Ovary (tissue), 9 donors: ENCODE measurements around the gene SNAPC2. TPM values are rescaled to one million over a fixed set of nuclear protein-coding genes. Genes with fewer than 3 reads are reported as not detected.

ENCODE experiments used
- DNase-seq, 5 donors: peaks; one replicate each; pipeline ENCODE4 v3.0.0-alpha.2; 2019 to 2020
- H3K27ac ChIP-seq, 2 donors: fragments of 200-600 bp; one replicate each; pipeline versions ENCODE4 v1.5.1 to v1.8.0; 2019 to 2022
- H3K27me3 ChIP-seq: fragments of 200-600 bp; one replicate; pipeline ENCODE4 v1.8.0; 2022
- H3K36me3 ChIP-seq: fragments of 200-600 bp; sonication (generic); one replicate; pipeline ENCODE4 v1.5.1; 2019
- H3K4me1 ChIP-seq: one replicate; pipeline ENCODE4 v1.8.1; 2013; ENCODE audit warnings: mild to moderate bottlenecking, moderate library complexity; ENCODE audit not compliant: insufficient read depth
- H3K4me3 ChIP-seq: fragments of 200-600 bp; sonication (generic); one replicate; pipeline ENCODE4 v1.5.1; 2017
- H3K9me3 ChIP-seq, 2 donors: fragments of 200-600 bp in 1 of 2; sonication (generic) in 1 of 2; one replicate each; pipeline versions ENCODE4 v1.5.1 to v1.8.1; 2013 to 2019; ENCODE audit warnings: mild to moderate bottlenecking in 1 of 2, moderate library complexity in 1 of 2
- EP300 ChIP-seq: sonication (generic); formaldehyde crosslinking; IDR thresholded peaks from one replicate; pipeline ENCODE4 v1.6.1; 2017; ENCODE audit warnings: antibody characterized with exemption
- POLR2A ChIP-seq: fragments of 450-650 bp; IDR thresholded peaks from one replicate; pipeline ENCODE4 v1.6.1; 2017; ENCODE audit warnings: antibody characterized with exemption, mild to moderate bottlenecking, moderate library complexity
- WGBS, 3 donors: extraction: QIAGEN DNeasy Blood & Tissue Kit in 1 of 3; methylation state at CpG; one replicate each; pipeline versions ENCODE4 v1.1.5 to v1.1.7; 2013 to 2017; 5-methylcytosine and 5-hydroxymethylcytosine counted together
- intact Hi-C, 4 donors: fragments of 100-400 bp; cut with DNase I; formaldehyde crosslinking; loops; one replicate each; pipeline versions ENCODE4 v1.11.0 to v1.15.1; 2022 to 2023
- polyA plus RNA-seq, 2 donors: library from polyadenylated mRNA; stranded (reverse); fragments of 200-250 nt in 1 of 2; fragments of 350-450 nt in 1 of 2; fragmentation: Illumina TruSeq in 1 of 2; extraction: RNeasy Lipid Tissue Mini Kit (QIAGEN cat#74804) in 1 of 2; gene quantifications; one replicate each; pipeline ENCODE4 v1.2.3, GENCODE V29; 2013 to 2014
- total RNA-seq, 7 donors: library from RNA; depleted of rRNA in 2 of 7; stranded (reverse); fragments of >200 nt in 2 of 7; fragmentation: NEBNext Ultra II Directional in 3 of 7; extraction: Animal tissue kit (Norgen Biotek cat#: 25700) in 3 of 7; gene quantifications; one replicate each; pipeline versions ENCODE4 v1.1.0 to v1.2.4, GENCODE V29; 2016 to 2023
- TF ChIP-seq, protein P1 (sequence below), 3 donors: fragments of 450-650 bp in 2 of 3; fragments of 200-600 bp in 1 of 3; IDR thresholded peaks; one replicate each; pipeline versions ENCODE4 v1.5.1 to v1.8.0; 2016 to 2022; ENCODE audit warnings: antibody characterized with exemption in 3 of 3, mild to moderate bottlenecking in 1 of 3
- donor health status: DM: no; HTN: no; CAD: no; lungs with moderate emphysema.
- donor health status: DM: no; HTN: no; CAD: no.
- donor health status: Bipolar disorder and iron deficiency.
- donor health status: DM: yes; HTN: yes; CAD: no.
- donor health status: DM: no; HTN: no; CAD: no.
- donor health status: DM: yes; HTN: yes; CAD: no.

The SNAPC2 gene
- total and polyA plus RNA-seq, 9 donors = 1.8 to 26.6 (median 16.3) TPM

- DNase-seq = no peak
Measured at GRCh38 chr19:7961920-7962626, 41.9 kb downstream of the SNAPC2 start.

GRCh38 chr19:7962644-7963268 is 42.6 kb downstream of the SNAPC2 start:
- no peak for DNase-seq
- WGBS, 3 donors = 80 to 82% (median 81%) methylated on average over 22 of the region's 22 CpGs
- Histone ChIP-seq H3K27ac (no peak overlapping the region), H3K36me3 (no peaks in the 10 kb centered on the region), H3K4me1 (no peaks in the 10 kb centered on the region), H3K27me3 (no peaks in the 10 kb centered on the region), H3K9me3 (no peaks in the 10 kb centered on the region), H3K4me3 (no peak overlapping the region)
- TF ChIP-seq, protein P1, sequence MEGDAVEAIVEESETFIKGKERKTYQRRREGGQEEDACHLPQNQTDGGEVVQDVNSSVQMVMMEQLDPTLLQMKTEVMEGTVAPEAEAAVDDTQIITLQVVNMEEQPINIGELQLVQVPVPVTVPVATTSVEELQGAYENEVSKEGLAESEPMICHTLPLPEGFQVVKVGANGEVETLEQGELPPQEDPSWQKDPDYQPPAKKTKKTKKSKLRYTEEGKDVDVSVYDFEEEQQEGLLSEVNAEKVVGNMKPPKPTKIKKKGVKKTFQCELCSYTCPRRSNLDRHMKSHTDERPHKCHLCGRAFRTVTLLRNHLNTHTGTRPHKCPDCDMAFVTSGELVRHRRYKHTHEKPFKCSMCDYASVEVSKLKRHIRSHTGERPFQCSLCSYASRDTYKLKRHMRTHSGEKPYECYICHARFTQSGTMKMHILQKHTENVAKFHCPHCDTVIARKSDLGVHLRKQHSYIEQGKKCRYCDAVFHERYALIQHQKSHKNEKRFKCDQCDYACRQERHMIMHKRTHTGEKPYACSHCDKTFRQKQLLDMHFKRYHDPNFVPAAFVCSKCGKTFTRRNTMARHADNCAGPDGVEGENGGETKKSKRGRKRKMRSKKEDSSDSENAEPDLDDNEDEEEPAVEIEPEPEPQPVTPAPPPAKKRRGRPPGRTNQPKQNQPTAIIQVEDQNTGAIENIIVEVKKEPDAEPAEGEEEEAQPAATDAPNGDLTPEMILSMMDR (IDR thresholded peaks at IDR 0.05) = no peak
- no peak for TF ChIP-seq EP300
- no peak for TF ChIP-seq POLR2A
- intact Hi-C loops = loop anchor here in 1 of 4 donors (10.0 kb wide), 1 partner anchor 292 kb away; no protein-coding TSS in a partner anchor

More at GRCh38 chr19:7961920-7962626, 41.9 kb downstream of the SNAPC2 start:
- no peak overlapping the region for H3K27ac ChIP-seq
- TF ChIP-seq, protein P1 (IDR thresholded peaks at IDR 0.05) = no peak
- TF ChIP-seq POLR2A (no peak), EP300 (no peak)
- H3K4me1 ChIP-seq = no peaks in the 10 kb centered on the region
- H3K9me3 ChIP-seq = no peaks in the 10 kb centered on the region
- intact Hi-C loops = loop anchor here in 1 of 4 donors (10.0 kb wide), 1 partner anchor 293 kb away; no protein-coding TSS in a partner anchor
- 76 to 82% (median 77%) methylated on average over 13 of the region's 13 CpGs for whole genome bisulfite sequencing, 3 donors
- H3K36me3 ChIP-seq = no peaks in the 10 kb centered on the region
- no peaks in the 10 kb centered on the region for H3K27me3 ChIP-seq
- no peak overlapping the region for H3K4me3 ChIP-seq

- WGBS, 3 donors = 88 to 92% (median 89%) methylated on average over 25 of the region's 25 CpGs
- intact Hi-C loops = loop anchor here in 1 of 4 donors (10.0 kb wide), 1 partner anchor 291 kb away; no protein-coding TSS in a partner anchor
- no peak for TF ChIP-seq POLR2A
- no peak for TF ChIP-seq EP300
- TF ChIP-seq, protein P1 (IDR thresholded peaks at IDR 0.05) = no peak
- Histone ChIP-seq H3K4me3 (no peak overlapping the region), H3K27me3 (no peaks in the 10 kb centered on the region), H3K36me3 (no peaks in the 10 kb centered on the region), H3K4me1 (no peaks in the 10 kb centered on the region), H3K9me3 (no peaks in the 10 kb centered on the region), H3K27ac (no peak overlapping the region)
- no peak for DNase-seq
Measured at GRCh38 chr19:7963566-7963965, 43.4 kb downstream of the SNAPC2 start.

DNA sequence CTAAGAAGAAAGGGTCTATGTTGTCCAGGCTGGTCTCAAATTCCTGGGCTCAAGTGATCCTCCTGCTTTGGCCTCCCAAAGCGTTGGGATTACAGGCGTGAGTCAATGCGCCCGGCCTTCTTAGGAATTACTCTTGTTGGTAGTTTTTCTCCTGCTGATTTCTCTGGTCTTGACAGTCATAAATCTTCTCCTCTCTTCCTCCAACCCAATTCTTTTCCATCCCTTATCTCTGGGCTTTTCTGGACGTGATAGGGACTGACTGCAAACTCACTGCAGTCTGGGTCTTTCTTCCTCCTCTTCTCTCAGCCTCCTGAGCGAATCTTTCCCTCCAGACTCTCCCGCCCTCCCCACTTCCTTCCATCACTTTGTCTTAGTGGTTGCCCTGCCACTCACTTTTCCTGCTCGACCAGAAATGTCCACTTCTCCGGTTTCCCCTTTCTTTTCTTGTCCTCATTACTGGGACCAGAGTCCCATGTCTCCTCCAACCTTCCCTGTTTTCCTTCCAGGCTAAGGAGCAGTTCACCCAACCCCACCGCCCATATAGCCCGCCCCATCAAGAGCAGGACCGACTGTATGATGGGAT is 45.2 kb downstream of the SNAPC2 start:
- H3K36me3 ChIP-seq = no peaks in the 10 kb centered on the region
- no peaks in the 10 kb centered on the region for H3K27me3 ChIP-seq
- no peaks in the 10 kb centered on the region for H3K4me1 ChIP-seq
- WGBS, 3 donors = 82 to 87% (median 85%) methylated on average over 12 of the region's 12 CpGs
- intact Hi-C loops = loop anchor here in 1 of 4 donors (10.0 kb wide), 1 partner anchor 289 kb away; no protein-coding TSS in a partner anchor
- DNase-seq = no peak
- H3K4me3 ChIP-seq = no peak overlapping the region
- no peak for TF ChIP-seq POLR2A
- no peak for TF ChIP-seq EP300
- TF ChIP-seq, protein P1 (IDR thresholded peaks at IDR 0.05) = no peak
- H3K9me3 ChIP-seq = no peaks in the 10 kb centered on the region
- H3K27ac ChIP-seq = no peak overlapping the region
